ENCODE data around the gene RBFOX1.

Gene RBFOX1

GRCh38 chr16:7518158-7518557 is 185.5 kb downstream of the RBFOX1 start:
- DNase-seq (ENCODE audit: low read depth in 2 of 2) = no peak

GRCh38 chr16:7521834-7522233 is 189.2 kb downstream of the RBFOX1 start:
- DNase-seq (ENCODE audit: low read depth in 2 of 2) = no peak

GRCh38 chr16:7524419-7524818 is 191.8 kb downstream of the RBFOX1 start:
- no peak for DNase-seq (ENCODE audit: low read depth in 2 of 2)

GRCh38 chr16:7526736-7527135 is 194.1 kb downstream of the RBFOX1 start:
- no peak for DNase-seq (ENCODE audit: low read depth in 2 of 2)

GRCh38 chr16:7532534-7532933 is 199.9 kb downstream of the RBFOX1 start:
- no peak for DNase-seq (ENCODE audit: low read depth in 2 of 2)

- no peak for DNase-seq (ENCODE audit: low read depth in 2 of 2)
Observed at GRCh38 chr16:7534749-7535148, 202.1 kb downstream of the RBFOX1 start.

GRCh38 chr16:7541026-7541425 is 208.4 kb downstream of the RBFOX1 start:
- DNase-seq (ENCODE audit: low read depth in 2 of 2) = no peak

GRCh38 chr16:7545251-7545650 is 212.6 kb downstream of the RBFOX1 start:
- DNase-seq (ENCODE audit: low read depth in 2 of 2) = no peak

GRCh38 chr16:7546948-7547347 is 214.3 kb downstream of the RBFOX1 start:
- DNase-seq (ENCODE audit: low read depth in 2 of 2) = no peak

- DNase-seq (ENCODE audit: low read depth in 2 of 2) = no peak
Observed at GRCh38 chr16:7547736-7548135, 215.1 kb downstream of the RBFOX1 start.

GRCh38 chr16:7548796-7549318 is 216.2 kb downstream of the RBFOX1 start:
- no peak for DNase-seq (ENCODE audit: low read depth in 2 of 2)

GRCh38 chr16:7550096-7550495 is 217.5 kb downstream of the RBFOX1 start:
- DNase-seq (ENCODE audit: low read depth in 2 of 2) = no peak

GRCh38 chr16:7555459-7555858 is 222.8 kb downstream of the RBFOX1 start:
- no peak for DNase-seq (ENCODE audit: low read depth in 2 of 2)

- no peak for DNase-seq (ENCODE audit: low read depth in 2 of 2)
Observed at GRCh38 chr16:7561908-7562405, 229.3 kb downstream of the RBFOX1 start.

GRCh38 chr16:7566360-7566759 is 233.7 kb downstream of the RBFOX1 start:
- DNase-seq (ENCODE audit: low read depth in 2 of 2) = no peak

- no peak for DNase-seq (ENCODE audit: low read depth in 2 of 2)
Observed at GRCh38 chr16:7571366-7571765, 238.7 kb downstream of the RBFOX1 start.

GRCh38 chr16:7577588-7577987 is 244.9 kb downstream of the RBFOX1 start:
- no peak for DNase-seq (ENCODE audit: low read depth in 2 of 2)

- no peak for DNase-seq (ENCODE audit: low read depth in 2 of 2)
Observed at GRCh38 chr16:7579454-7579853, 246.8 kb downstream of the RBFOX1 start.

- no peak for DNase-seq (ENCODE audit: low read depth in 2 of 2)
Observed at GRCh38 chr16:7581175-7581574, 248.5 kb downstream of the RBFOX1 start.

- DNase-seq (ENCODE audit: low read depth in 2 of 2) = no peak
Observed at GRCh38 chr16:7583396-7583795, 250.8 kb downstream of the RBFOX1 start.

GRCh38 chr16:7584561-7584960 is 251.9 kb downstream of the RBFOX1 start:
- DNase-seq (ENCODE audit: low read depth in 2 of 2) = no peak

- DNase-seq (ENCODE audit: low read depth in 2 of 2) = no peak
Observed at GRCh38 chr16:7585705-7586104, 253.1 kb downstream of the RBFOX1 start.

GRCh38 chr16:7590934-7591333 is 258.3 kb downstream of the RBFOX1 start:
- no peak for DNase-seq (ENCODE audit: low read depth in 2 of 2)

GRCh38 chr16:7596308-7596707 is 263.7 kb downstream of the RBFOX1 start:
- DNase-seq (ENCODE audit: low read depth in 2 of 2) = no peak
